Measurements from ENCODE around the gene ATAD2B. TPM values are rescaled to one million over a fixed set of nuclear protein-coding genes. Genes with fewer than 3 reads are reported as not detected.

Gene ATAD2B
- total RNA-seq, 1 experiment from 2014 or later: 28.5 TPM

DNA sequence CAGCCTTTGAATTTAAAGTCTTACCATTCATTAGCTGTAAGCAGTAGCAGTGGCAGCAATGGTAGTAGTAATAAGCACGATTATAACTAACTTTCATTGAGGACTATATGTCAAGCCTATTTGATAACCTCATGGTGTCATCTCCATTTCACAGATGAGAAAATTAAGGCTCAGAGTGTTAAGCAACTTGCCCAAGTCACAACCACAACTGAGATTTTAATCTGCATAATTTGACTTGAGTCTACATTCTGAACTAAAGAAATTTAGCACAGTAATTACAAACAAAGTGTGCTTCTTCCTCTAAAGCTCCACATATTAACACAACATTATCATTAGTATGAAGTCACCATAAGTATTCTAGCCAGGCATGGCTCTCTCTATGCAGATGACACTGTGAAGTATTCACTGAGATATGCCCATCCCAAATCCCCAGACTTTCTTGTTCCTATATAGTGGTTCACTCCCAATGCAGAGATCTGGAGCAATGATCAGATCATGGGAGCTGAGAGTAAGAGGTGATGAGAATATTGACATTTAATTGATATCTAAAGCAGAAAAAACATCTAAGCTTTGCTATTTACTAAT, 120.2 kb downstream of the ATAD2B start:
- intact Hi-C loops (cut with micrococcal nuclease; ENCODE audit: unreplicated experiment): no loop called here
- Histone ChIP-seq H3K36me3 (ENCODE audit: insufficient read depth, low read length, poor library complexity, severe bottlenecking) (peaks cover 3% of the 10 kb centered on the region), H3K27me3 (replicated peaks; ENCODE audit: insufficient read depth, low read depth, low read length, poor library complexity) (no peaks in the 10 kb centered on the region), H3K4me3 (ENCODE audit: low read depth, low read length, poor library complexity, severe bottlenecking) (no peak overlapping the region), H3K27ac (ENCODE audit: low read depth, low read length, poor library complexity, severe bottlenecking) (no peak overlapping the region), H3K4me1 (ENCODE audit: insufficient read depth, low read length, poor library complexity, severe bottlenecking) (no peaks in the 10 kb centered on the region), H3K9me3 (ENCODE audit: low read depth, low read length, poor library complexity, severe bottlenecking) (no peaks in the 10 kb centered on the region)
- no TSS peak for BruUV-seq (replicated peaks)
- no peak for TF ChIP-seq EZH2 (IDR thresholded peaks at IDR 0.05; ENCODE audit: borderline replicate concordance, low read depth, low read length, poor library complexity, severe bottlenecking)
- TF ChIP-seq, protein P1, sequence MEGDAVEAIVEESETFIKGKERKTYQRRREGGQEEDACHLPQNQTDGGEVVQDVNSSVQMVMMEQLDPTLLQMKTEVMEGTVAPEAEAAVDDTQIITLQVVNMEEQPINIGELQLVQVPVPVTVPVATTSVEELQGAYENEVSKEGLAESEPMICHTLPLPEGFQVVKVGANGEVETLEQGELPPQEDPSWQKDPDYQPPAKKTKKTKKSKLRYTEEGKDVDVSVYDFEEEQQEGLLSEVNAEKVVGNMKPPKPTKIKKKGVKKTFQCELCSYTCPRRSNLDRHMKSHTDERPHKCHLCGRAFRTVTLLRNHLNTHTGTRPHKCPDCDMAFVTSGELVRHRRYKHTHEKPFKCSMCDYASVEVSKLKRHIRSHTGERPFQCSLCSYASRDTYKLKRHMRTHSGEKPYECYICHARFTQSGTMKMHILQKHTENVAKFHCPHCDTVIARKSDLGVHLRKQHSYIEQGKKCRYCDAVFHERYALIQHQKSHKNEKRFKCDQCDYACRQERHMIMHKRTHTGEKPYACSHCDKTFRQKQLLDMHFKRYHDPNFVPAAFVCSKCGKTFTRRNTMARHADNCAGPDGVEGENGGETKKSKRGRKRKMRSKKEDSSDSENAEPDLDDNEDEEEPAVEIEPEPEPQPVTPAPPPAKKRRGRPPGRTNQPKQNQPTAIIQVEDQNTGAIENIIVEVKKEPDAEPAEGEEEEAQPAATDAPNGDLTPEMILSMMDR (conservative IDR thresholded peaks at IDR 0.05; ENCODE audit: low read depth, low read length): no peak
- CTCF ChIA-PET: no interaction called here
- POLR2A ChIA-PET (ENCODE audit: low non-redundant PET): interaction anchor here (0.5 kb wide), 1 partner anchor 479 kb away, joined by 3 read pairs; no protein-coding TSS in a partner anchor
- DNase-seq (ENCODE audit: low spot score): no peak

DNA sequence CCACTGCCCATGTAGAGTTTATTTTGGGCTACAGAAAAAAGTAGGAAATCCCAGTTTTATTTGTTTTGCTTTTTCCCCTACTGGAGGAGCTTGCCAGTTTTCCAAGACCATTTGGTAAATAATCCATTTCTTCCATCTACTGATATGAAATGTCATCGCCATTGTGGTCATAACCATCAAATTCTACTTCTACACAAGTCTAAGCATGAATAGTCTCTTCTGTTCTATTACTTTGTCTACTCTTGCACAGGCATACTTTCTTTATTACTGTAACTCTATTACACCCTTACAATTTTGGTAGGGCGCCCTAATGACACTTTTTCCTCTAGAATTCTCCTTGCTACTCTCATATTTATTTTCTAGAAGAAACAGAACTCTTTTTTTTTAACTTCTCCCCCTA, 120.7 kb downstream of the ATAD2B start:
- ChIA-PET POLR2A (ENCODE audit: low non-redundant PET) (interaction anchor here (0.5 kb wide), 1 partner anchor 479 kb away, joined by 3 read pairs; no protein-coding TSS in a partner anchor), CTCF (no interaction called here)
- Histone ChIP-seq H3K4me3 (ENCODE audit: low read depth, low read length, poor library complexity, severe bottlenecking) (no peak overlapping the region), H3K9me3 (ENCODE audit: low read depth, low read length, poor library complexity, severe bottlenecking) (no peaks in the 10 kb centered on the region), H3K4me1 (ENCODE audit: insufficient read depth, low read length, poor library complexity, severe bottlenecking) (no peaks in the 10 kb centered on the region), H3K36me3 (ENCODE audit: insufficient read depth, low read length, poor library complexity, severe bottlenecking) (peaks cover 3% of the 10 kb centered on the region), H3K27me3 (replicated peaks; ENCODE audit: insufficient read depth, low read depth, low read length, poor library complexity) (no peaks in the 10 kb centered on the region), H3K27ac (ENCODE audit: low read depth, low read length, poor library complexity, severe bottlenecking) (no peak overlapping the region)
- no peak for TF ChIP-seq EZH2 (IDR thresholded peaks at IDR 0.05; ENCODE audit: borderline replicate concordance, low read depth, low read length, poor library complexity, severe bottlenecking)
- TF ChIP-seq, protein P1 (conservative IDR thresholded peaks at IDR 0.05; ENCODE audit: low read depth, low read length): no peak
- BruUV-seq (replicated peaks): no TSS peak
- DNase-seq (ENCODE audit: low spot score): no peak
- intact Hi-C loops (cut with micrococcal nuclease; ENCODE audit: unreplicated experiment): no loop called here

DNA sequence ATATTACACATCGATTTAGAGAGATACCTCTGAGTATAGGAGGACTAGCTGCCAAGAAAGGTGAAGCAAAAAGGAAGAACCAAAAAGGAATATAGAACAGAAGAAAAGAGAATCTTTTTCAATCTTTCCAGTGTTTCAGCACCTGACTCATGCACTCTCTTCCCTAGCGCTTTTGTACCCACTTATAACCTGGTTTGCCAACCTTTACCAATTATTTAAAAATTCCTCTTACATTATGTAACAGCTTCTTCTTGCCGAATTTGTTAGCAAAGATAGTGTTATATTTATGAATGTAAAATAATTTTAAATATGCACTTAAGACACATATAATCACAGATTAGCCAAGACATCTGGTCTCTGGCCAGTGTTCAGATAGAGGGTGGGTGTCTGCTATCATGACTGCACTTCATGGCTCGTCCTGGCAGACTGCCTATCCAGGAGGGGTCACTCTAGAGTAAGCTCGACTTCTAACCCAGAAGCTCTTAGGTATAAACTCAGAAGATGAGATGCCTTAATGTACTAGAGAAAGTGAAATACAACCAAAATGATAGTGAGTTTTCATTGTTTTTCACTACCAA, 122.9 kb downstream of the ATAD2B start:
- DNase-seq (ENCODE audit: low spot score): peak; percentile 63
- ChIA-PET POLR2A (ENCODE audit: low non-redundant PET) (no interaction called here), CTCF (no interaction called here)
- Histone ChIP-seq H3K4me1 (ENCODE audit: insufficient read depth, low read length, poor library complexity, severe bottlenecking) (no peaks in the 10 kb centered on the region), H3K27ac (ENCODE audit: low read depth, low read length, poor library complexity, severe bottlenecking) (no peak overlapping the region), H3K36me3 (ENCODE audit: insufficient read depth, low read length, poor library complexity, severe bottlenecking) (no peaks in the 10 kb centered on the region), H3K27me3 (replicated peaks; ENCODE audit: insufficient read depth, low read depth, low read length, poor library complexity) (no peaks in the 10 kb centered on the region), H3K4me3 (ENCODE audit: low read depth, low read length, poor library complexity, severe bottlenecking) (no peak overlapping the region), H3K9me3 (ENCODE audit: low read depth, low read length, poor library complexity, severe bottlenecking) (no peaks in the 10 kb centered on the region)
- TF ChIP-seq EZH2 (IDR thresholded peaks at IDR 0.05; ENCODE audit: borderline replicate concordance, low read depth, low read length, poor library complexity, severe bottlenecking): no peak
- TF ChIP-seq, protein P1 (conservative IDR thresholded peaks at IDR 0.05; ENCODE audit: low read depth, low read length): peak; percentile 58
- intact Hi-C loops (cut with micrococcal nuclease; ENCODE audit: unreplicated experiment): no loop called here
- no TSS peak for BruUV-seq (replicated peaks)

All from A673 (cell line).